Astrocyte of the hippocampus (primary cell): ENCODE results near the gene ZNF281.

Experiments used
- DNase-seq: peaks from one replicate; pipeline ENCODE4 v3.0.0; 2011; ENCODE audit warnings: low read depth, low spot score

Gene ZNF281

DNA sequence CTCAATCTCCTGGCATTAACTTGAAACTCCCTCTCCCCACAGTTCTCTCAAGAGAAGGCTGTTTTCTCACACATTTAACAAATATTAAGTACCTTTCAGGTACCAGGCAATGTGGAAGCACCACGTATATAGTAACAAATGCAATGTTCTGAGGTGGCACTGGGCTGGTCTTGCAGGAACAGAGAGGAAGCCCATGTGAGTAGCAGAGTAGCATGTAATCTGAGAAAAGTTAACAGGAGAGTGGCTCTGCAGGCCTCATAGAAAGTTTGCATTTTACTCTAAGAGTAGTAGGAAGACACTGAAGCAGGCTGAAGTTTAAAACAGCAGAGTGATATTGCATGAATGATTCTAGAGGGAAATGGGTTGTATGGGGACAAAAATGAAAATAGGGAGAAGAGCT, 21.0 kb downstream of the ZNF281 start:
- no peak for DNase-seq

DNA sequence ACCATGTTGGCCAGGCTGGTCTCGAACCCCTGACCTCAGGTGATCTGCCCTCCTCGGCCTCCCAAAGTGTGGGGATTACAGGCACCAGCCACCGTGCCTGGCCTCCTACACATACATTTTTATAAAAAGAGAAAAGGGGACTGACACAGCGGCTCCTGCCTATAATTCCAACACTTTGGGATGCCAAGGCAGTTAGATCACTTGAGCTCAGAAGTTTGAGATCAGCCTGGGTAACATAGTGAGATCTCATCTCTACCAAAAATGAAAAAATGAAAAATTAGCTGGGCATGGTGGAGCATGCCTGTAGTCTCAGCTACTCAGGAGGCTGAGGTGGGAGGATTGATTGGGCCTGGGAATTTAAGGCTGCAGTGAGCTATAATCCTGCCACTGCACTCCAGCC, 23.4 kb downstream of the ZNF281 start:
- DNase-seq = no peak

DNA sequence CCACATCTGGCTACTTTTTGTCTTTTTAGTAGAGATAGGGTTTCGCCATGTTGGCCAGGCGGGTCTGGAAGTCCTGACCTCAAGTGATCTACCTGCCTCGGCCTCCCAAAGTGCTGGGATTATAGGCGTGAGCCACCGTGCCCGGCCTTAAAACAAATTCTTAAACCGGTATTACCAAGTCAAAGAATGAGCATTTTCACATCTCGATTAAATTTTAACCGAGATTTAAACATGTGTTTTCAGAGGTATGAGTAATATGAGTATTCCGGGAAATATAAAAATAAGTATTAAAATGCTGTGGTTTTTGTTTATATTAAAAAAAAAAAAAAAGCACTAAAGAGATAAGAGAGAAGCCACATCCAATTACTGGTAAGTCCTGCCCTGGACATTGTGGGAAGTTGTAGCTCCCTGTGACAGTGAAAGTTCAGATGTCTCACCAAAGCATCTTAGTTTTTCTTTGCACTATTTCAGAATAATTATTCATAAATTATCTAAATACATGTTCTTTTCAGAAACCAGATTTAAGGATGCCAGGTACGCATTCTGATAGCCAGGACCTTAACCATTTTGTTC, 24.9 kb downstream of the ZNF281 start:
- no peak for DNase-seq

DNA sequence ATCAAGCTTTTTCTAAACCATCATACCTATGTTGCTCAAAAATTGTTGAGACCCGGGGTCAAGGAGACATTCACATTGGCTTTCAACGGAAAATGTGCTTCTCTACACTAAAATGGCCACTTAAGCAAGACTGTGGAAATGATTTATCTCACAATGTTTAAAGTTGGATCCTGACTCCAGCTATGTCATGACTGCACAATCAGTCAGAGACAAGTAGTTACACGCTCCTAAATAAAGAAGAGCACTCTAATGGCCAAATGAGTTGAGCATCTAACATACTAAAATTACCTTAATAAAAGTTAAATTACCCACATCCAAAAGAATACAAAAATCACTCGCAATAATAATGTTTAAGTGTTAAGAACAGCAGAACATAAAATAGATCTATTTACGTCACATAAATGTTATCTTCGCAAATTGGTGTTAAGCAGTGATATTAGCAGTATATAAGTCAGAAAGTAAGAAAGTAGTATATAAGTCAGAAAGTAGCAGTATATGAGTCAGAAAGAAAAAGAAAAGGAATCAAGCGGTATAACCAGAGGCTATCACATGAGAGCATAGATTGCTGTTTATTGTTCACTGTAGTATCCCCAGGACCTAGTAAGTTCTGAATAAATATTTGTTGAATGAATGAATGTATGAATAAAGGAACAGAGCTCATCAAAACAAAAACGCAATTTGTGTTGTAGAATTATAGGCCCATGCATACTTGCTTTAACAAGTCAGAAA, 28.4 kb downstream of the ZNF281 start:
- DNase-seq = no peak

DNA sequence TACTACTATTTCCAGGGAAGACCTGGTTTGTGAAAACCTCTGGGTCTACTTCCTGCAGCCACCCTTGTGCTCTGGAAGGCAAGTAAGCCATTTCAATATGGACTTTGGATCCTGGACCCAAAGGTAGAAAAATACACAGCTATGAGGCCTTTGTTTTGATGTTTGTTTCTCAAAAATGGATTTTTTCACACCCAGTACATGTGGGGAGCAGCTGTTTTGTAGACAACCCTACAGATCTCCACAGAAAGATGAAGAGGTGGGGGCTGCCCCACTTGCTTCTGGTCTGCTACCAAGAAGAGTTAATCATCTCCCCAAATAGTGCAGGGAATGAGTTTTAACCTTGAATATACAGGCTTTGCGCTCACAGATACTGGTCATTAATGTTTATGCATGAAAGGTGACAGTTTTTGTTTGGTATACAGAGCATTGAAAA, 29.2 kb downstream of the ZNF281 start:
- no peak for DNase-seq

DNA sequence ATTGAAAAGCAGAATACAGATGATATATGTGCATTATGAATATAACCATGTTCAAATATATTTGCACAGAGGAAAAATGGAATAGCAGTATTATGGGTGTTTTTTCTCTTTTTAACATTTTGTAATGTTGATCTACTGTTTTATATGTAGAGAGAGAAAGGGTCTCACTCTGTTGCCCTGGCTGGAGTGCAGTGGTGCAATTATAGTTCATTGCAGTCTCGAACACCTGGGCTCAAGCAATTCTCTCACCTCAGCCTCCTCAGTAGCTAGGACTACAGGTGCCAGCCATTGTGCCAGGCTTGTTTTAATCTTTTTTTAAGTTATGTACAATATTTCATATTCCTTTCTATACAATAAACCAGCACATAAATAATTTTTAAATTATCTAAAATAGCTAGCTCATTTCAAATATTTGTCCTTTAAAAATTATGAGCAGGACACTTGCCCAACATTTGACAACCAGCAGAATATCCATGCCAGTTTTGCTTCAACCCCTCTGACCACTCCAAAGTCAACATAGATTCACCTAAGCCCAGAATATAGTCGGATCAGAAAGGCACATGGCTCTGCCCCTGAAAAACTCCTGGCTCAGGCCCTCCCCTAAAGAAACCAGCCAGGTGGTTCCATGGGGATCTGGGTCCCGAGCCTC, 29.8 kb downstream of the ZNF281 start:
- DNase-seq = no peak

DNA sequence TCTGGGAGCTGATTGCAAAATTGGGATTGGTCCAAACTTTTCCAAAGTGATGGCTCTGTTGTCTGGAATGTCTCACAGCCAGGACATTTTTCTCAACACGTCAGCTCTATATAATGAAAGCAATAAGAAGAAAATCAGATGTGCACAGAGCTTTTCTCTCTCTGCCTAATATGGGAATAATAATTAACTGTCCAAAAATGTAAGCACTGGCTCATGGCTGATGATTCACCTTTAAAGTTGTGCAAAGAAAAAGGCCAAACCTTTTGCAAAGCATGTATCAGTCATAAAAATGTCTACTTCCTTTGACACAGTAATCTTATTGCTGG, 30.4 kb downstream of the ZNF281 start:
- peak; percentile 86 for DNase-seq

DNA sequence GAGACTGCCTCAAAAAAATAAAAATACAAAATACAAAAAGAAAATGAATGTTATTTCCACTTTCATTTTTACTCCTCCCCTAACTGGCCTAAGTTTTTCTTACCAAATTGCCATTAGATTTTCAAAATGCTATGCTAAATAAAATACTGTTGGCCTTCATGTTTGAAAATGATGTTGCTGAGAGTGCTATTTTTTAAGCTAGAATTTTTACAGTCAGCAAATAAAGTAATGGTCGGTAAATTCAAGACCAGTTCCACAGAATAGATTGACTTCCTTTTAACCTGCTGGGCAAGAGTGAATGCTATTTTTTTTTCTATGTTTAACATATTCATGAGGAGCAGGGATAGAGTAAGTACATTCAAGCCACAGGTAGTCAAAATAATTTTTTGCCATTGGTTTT, 31.7 kb downstream of the ZNF281 start:
- DNase-seq = no peak

DNA sequence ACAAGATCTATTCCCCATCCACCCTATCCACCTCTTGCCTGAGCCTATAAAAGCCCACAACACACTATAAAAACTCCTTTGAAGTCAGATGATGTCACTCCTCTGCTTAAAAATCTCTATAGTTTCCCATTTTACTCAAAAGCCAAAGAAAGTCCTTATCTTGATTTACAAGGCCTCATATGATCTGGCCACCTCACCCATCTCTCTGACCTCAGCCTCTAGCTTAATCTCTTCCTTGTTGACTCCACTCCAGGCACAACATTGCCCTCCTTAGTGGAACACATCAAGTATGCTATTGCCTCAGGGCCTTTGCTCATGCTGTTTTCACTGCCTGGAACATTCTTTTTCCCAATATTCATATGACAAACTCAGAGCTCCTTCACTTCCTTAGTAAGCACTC, 33.3 kb downstream of the ZNF281 start:
- no peak for DNase-seq

DNA sequence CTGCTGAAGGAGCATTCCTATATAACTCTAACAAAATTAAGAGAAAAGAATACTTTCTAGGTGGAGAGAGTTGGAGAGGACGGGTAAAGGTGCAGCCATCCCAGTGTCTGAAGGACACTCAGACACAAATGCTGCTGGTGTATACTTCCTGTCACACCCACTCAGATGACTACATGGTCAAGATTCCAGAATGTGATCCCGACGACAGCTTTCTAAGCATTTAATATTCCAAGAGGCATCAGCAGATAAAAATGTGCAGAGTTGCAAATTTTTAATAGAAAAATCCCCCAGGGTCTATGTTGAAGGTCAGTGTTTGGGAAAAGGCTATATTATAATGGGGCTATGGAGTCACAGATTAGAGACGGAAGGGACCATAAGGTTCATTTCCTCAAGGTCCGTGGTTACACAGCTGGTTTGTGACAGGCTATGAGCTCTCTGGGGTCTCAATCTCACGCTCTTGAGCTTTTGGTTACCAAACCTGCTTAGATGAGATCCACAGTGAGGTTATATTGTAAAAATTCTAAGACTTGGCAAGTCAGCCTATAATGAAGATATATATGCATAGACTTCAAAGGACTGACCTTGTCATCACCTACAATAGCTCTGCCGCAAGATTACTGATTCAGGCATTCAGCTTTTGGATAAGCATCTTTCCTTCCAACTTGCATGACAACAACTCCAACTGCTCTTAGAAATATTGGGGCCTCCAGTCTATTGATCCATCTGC, 35.1 kb downstream of the ZNF281 start:
- no peak for DNase-seq

DNA sequence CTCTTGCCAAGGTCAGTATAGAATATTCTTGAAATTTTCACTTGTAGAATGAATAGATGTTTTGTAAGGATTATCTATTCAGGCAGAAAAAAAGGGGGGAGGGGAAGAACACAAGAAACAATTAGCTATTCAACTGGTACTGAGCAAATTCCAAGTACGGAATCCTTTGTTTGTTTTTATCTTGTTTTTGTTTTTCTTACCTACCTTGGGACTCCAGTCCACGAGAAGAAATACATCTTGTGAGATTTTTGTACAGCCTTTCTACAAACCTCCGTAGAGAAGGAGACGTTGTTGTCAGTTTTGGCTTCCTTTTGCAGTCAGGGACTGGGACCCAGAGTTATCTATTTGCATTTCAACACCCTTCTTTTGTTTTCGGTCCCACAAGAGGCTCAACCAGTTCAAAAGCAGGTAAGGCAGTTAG, 36.0 kb downstream of the ZNF281 start:
- no peak for DNase-seq

DNA sequence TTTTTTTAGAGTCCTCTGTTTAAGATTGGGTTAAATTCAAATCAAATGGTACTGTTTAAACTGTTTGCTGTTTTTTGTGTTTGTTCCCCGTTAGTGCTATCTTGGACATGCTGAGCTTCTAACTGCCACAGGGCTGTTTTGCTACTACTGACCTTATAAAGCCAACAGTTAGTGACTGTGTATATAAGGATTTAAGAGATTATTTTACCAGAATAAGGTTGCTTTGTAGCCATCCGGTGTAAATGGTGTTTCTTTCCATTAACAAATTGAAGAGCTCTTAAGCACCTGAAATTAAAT, 37.0 kb downstream of the ZNF281 start:
- no peak for DNase-seq

DNA sequence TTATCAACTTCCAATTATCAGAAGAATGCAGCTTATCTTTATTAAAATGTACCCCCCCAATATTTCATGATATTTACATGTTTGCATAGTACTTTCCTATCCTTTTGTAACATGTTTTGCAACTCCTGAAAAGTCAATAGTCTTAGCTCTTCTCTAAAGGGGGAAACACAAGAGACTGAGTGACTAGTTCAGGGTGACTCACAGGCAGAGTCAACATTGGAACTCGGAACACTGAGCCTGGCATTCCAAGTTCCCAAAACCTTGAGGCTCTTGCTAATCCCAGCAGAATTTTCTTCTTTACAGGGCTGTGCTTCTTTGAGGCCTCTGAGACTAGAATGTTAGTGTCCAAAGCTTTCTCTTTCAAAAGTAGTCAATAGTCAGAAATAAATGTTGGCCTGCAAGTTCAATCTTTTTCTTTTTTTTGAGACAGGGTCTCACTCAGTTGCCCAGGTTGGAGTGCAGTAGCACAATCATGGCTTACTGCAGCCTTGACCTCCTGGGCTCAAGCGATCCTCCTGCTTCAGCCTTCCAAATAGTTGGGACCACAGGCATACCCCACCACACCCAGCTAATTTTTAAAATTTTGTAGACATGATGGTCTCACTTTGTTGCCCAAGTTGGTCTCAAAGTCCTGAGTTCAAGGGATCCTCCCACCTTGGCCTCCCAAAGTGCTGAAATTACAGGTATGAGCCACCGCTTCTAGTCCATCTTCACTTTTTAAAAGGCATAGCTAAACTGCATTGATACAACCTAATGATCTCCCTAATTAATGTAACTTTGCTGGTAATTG, 37.5 kb downstream of the ZNF281 start:
- DNase-seq = peak; percentile 74

DNA sequence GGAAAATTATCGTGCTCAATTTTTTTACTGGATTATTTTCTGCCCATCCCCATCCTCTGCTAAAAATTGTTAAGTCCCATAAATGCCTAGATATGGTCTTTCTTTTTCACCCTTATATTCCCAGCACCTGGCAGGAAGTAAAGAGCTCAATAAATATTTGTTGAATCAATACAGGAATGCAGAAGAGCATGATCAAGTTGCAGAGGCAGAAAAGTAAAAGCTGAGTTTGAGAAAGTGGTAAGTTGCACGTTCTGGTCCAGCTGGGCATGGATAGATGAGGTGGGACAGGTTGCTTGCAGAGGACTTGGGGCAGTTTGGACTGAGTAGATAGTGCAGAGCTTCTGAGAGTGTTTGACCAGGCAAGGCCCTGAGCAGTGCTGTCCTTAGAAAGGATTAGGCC, 40.1 kb downstream of the ZNF281 start:
- DNase-seq = no peak

DNA sequence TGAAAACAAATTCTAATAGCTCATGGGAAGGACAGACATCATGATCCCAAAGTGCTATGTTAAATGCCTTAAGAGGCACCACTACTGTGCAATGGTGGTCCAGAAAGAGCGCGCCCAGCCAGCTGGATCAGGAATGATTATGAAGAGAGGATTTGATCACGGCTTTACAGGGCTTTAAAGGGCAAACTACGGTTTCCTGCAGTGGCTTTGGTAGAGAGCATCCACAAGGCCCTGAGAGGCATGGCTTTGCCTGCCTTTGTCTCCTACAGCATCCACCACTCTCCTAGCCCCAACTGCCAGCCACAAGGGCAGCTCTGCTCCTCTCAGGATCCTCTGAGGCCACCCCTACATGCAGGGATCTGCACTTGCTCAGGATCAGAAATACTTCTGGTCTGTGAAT, 40.7 kb downstream of the ZNF281 start:
- no peak for DNase-seq

DNA sequence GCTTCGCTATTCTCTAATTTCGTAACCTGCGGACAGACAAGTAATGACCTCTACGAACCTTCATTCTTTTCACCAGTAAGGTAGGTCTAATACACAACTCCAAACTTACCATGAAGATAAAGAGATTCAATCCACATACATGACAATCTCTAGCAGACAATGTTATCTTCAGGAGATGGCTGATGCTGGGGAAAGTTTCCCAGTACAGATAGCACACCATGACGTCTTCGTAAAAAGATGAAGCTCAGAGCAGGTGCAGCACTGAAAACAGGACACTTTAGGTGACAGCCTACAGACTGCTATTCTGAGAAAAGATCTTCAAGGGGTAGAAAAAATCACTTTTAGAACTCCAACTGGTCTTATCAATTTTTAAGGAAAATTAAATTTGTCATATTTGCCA, 41.3 kb downstream of the ZNF281 start:
- no peak for DNase-seq

DNA sequence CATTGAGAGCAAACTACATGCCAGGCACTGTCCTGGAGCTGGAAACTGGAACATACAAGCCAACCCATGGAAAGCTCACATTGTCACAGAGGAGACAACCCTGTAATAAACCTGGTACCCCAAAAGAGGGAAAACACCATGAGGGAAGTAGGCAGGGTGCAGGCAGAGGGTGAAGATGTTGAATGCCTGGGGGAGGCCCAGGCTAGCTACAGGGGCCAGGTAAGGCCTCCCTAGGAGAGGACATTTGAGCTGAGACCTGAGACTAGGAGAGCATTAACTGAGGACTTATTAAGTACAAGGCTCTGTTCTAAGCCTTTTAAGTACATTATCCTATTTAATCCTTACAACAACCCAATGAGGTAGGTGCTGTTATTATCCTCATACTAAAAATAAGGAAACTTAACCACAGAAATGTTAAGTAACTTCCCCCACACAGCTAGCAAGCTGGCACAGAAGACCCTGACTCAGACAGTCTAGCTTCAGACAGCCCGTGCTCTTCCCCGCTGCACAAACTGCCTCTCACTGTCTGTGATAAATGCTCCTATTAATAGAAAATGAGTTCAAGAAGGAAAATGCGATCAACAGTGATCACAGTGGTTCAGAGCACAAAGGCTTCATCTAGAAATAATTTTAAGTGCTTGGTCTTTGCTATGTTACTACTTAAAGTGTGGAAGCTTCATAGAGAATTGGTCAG, 41.8 kb downstream of the ZNF281 start:
- DNase-seq = peak; percentile 74

DNA sequence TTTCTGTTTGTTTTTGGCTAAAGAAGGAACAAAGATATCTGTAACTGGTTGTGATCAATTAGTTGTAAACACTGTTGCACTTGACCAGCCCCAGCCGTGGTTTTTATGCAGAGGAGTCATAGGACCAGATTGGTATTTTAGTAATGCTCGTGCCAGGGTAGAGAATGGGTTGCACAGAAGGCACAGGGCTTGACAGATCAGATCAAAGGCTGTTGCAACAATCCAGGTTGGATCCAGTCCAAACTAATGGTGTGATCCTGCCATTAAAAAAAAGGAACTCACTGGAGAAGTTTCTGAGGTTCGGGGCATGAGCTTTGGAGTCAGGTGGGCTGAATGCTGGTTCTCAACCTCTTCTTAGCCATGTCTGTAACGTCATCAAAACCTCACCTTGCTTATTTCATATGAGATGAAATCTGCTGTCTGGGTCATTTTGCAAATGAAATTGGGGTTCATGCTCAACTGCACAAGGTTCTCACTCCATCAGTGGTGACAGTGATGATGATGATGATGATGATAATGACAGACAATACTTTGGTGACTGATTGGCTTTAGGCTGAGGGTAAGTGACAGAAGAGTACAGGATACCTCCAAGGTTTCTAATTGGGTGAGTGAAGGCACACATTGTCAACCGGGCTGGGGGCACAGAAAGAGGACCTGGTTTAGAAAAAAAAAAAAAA, 43.1 kb downstream of the ZNF281 start:
- no peak for DNase-seq

DNA sequence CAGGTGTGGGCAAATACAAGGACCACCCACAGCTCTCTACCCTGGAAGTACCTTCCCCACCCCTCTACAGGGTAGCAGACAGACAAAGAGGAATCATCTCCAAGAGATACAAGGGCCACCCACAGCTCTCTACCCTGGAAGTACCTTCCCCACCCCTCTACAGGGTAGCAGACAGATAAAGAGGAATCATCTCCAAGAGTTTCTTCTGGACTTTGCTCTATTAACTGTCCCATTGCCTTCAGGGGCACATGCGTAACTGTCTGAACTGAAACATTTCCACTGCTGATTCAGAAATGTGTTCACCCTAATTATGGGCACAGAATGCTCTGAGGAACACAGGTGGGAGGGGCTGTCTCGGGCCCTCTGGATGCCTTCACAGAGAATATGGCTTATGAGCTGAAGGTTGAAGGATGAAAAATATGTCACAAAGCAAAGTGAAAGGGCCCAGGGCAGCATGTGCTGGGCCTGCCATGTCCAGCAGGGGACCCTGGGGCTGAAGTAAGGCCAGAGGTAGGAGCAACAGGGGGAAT, 43.9 kb downstream of the ZNF281 start:
- DNase-seq = no peak

DNA sequence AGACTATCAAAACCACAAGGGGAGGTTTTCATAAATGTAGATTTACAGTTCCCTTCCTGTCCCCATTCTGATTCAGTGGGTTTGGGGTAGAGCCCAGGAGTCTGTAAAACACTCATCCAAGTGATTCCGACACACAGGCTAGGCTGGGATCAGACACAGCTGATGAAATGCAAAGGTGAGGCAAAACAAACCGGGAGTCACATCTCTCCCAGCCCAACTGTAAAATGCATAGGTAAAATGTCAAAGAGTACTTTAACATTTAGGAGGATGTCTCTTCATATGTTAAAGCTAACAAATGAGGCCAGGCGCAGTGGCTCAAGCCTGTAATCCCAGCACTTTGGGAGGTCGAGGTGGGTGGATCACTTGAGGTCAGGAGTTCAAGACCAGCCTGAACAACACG, 45.0 kb downstream of the ZNF281 start:
- DNase-seq = peak; percentile 52
